GM04503 (cell line): ENCODE data around the gene NIPA2.
A peak's percentile ranks its signal among the peaks of the same experiment; 100 is the strongest.

ENCODE experiments used
- DNase-seq: peaks from one replicate; pipeline ENCODE4 v3.0.0-alpha.2; 2012; ENCODE audit warnings: low read depth

Gene NIPA2

DNA sequence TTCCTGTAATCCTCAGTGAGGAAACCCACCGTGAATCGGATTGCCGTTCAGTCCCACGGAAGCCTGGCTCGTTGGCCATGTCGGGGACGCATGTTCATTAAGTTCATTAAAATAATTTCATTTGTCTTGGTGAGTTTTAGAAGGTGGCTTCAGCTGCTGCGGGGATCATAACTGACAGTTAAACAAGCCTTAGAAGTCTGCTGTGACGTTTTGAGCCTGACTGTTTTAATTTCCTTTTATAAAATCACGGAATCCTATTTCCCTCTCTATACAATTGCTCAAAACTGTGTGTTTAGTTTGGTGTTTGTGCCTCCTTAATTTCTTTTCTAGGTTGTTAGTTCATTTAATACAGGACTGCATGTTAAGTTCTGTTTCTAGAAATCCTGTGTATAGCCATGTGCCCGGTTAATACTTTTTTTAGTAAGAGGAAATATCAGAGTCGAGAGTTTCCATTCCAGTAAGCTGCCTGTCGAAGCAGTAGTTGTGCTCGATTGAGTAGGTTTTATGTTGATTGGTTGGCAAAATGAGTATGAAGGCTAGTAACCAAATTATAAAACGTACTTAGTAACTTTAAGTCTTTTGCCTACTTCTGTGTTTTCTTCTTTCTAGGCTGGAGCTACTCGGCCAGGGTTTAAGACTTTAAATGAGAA, 705 bp downstream of the NIPA2 start:
- DNase-seq: no peak

DNA sequence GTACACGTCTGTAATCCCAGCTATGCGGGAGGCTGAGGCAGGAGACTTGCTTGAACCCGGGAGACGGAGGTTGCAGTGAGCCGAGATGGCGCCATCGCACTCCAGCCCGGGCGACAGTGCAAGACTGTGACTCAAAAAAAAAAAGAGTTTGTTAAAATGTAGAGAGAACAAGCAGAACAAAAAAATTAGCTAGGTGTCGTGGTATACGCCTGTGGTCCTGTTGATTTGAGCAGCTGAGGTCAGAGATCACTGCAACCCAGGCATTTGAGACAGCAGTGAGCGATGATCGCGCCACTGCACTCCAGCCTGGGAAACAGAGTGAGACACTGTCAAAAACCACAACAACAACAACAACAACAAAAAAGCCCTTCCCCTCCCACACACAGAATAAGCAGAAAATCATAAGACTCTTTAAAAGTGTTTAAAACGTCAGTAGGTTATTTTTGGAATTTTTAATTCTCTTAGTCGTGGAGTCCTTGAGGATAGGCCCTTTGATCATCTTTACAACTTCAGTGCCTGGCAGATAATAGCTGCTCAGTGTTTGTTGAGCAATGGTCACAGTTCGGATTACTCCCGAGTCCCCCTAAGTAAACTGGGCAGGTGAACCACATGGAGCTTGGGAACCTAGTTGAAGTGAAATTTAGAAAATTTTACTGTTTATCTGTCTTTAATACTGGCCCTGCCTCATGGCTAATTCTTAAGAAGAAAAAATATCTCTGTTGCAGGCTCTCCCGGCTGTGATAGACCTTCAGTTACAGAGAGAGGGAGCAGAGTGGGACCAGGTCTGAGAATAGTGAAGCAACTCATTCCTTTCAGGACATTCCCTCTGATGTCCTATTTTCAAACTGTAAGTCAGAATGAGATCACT, 6.2 kb downstream of the NIPA2 start:
- DNase-seq: no peak

DNA sequence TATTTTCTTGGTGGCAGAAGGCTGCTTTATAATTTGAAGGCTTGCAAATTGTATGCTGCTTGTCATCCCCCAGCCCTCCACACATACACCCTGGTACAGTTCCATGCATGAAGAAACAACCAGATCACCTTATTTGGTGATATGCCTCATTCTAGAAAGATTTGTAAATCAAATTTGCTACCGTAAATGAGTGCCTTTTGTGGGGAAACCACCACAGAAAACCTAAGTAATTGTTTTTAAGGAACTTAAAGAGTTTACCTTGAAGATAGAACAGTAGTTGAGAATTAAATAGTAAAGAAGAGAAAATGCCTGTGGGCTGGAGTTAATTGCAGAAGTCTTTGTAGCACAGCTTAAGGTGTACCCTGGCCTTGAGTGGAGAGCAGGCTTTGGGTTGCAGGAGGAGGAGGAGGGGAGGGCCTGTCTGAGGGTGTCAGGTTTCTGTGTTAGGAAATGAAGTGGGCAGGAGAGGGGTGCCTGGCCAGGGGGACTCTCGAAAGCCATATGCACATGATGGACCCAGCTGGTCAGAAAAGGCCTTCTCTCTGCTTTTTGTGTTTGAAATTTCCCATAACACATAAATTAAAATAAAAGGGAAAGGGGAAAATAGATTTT, 6.9 kb downstream of the NIPA2 start:
- DNase-seq: no peak

GRCh38 chr15:22846073-22846472, 7.6 kb downstream of the NIPA2 start:
- no peak for DNase-seq

GRCh38 chr15:22850055-22850454, 11.6 kb downstream of the NIPA2 start:
- no peak for DNase-seq

DNA sequence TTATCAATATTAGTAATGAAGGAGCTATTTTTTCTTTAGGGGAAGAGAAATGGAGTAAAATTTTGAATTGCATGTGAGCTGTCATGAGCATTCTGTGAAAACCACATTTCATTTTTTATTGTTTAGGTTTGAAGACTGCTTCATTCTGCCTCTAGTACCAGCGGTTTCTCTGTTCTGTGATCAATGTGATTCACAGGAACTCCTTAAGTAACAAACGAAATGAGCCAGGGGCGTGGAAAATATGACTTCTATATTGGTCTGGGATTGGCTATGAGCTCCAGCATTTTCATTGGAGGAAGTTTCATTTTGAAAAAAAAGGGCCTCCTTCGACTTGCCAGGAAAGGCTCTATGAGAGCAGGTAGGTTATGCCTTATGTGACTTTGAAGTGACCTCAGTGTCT, 13.0 kb downstream of the NIPA2 start:
- DNase-seq: no peak

DNA sequence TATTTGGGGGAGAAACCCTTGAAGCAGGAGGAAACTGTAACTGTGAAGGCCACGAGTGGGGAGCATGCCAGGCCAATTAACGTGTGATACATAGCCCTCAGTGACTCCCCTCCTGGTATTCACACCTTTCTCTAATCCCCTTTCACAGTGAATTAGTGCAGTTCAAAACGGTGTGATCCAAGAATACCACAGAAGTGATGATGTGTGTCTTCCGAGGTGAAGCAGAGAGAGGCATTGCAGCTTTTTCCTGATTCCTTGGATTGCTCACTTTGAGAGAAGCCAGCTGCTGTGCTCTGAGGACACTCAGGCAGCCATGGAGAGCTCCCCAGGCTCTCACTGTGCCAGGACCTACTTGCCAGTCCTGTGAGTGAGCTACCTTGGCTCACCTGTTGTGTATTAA, 17.3 kb downstream of the NIPA2 start:
- no peak for DNase-seq

DNA sequence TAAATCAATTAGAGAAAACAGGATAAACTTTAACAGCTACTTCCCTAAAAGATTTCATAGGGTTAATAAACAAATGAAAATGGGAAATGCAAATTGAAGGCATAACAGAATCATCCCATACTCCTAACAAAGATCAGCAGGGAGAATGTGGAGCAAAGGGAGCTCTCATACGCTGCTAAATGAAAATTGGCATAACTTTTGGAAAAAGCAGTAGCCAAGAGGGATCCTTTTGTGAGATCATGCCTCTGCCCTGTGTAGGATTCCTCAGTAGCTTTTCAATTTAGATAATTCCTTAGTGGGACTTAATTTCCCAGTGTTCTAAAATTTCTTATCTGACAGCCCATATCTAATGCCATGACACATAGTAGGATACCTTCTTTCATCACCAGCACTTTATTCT, 18.2 kb downstream of the NIPA2 start:
- DNase-seq: no peak

- DNase-seq: no peak
These were observed 22.7 kb downstream of the NIPA2 start for GRCh38 chr15:22861161-22861560.

DNA sequence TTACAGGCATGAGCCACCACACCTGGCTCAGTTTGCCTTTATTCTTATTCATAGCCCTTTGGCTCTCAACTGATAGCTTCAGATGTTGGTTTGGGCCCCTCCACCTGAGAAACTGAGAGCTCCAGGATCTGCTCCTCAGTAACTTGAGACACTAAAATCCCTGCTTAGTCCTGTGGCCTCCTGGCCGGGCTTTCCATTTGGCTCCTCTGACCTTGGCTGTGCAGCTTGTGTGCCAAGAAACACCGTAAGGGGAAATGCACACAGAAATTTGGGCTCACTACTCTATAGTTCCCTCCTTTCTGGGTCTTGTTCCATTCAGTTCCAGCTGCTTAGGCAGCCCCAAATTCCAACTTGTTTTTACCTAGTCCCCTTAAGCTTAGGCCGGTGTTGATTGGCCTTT, 24.9 kb downstream of the NIPA2 start:
- DNase-seq: no peak

GRCh38 chr15:22866079-22866478, 27.6 kb downstream of the NIPA2 start:
- no peak for DNase-seq

GRCh38 chr15:22867886-22868285, 29.4 kb downstream of the NIPA2 start:
- no peak for DNase-seq

GRCh38 chr15:22868495-22868894, 30.0 kb downstream of the NIPA2 start:
- no peak for DNase-seq

- DNase-seq: no peak
These were observed 30.5 kb downstream of the NIPA2 start for GRCh38 chr15:22868928-22869327.

- no peak for DNase-seq
These were observed 31.4 kb downstream of the NIPA2 start for GRCh38 chr15:22869856-22870255.

DNA sequence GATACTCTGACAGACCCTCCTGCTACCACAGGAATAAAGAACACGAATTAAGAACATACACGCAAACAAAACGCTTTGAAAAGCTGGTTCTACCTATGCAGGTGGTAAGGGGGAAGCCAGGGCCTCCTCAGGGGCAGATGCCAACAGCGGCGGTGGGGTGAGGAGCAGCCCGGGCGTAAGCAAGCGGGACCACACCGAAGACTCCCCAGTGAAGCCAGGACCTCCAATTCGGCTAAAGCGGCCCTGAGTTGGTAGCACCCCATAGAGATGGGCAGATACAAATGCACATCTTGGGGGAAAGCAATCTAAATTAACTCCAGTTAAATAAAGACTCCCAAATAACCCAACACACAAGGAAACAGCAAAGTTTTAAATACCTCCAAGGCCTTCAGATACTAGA, 32.4 kb downstream of the NIPA2 start:
- DNase-seq: no peak

DNA sequence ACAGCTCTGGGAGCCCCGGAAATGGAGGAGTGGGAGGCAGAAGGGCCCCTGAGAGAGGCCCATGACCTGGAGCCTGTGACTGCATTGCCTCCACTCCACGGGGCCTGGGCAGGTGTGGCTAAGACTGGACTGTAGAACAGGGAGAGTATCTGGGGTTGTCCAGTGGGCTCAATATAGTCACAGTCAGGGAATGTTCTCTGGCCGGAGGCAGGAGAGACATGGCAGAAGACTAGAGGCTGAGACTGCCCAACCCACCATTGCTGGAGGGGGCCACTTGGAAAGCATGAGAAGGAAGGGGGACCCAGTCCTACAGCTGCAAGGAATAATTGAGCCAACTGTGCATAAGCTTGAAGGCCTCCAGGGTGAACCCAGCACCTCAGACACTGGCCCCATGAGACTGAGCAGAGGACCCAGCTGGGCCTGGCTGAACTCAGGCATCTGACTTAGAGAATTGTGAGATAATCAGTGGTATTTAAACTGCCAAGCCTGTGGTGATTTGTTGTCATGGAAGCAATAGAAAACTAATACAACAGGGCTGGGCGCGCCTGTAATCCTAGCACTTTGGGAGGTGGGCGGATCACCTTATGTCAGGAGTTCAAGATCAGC, 33.1 kb downstream of the NIPA2 start:
- no peak for DNase-seq

DNA sequence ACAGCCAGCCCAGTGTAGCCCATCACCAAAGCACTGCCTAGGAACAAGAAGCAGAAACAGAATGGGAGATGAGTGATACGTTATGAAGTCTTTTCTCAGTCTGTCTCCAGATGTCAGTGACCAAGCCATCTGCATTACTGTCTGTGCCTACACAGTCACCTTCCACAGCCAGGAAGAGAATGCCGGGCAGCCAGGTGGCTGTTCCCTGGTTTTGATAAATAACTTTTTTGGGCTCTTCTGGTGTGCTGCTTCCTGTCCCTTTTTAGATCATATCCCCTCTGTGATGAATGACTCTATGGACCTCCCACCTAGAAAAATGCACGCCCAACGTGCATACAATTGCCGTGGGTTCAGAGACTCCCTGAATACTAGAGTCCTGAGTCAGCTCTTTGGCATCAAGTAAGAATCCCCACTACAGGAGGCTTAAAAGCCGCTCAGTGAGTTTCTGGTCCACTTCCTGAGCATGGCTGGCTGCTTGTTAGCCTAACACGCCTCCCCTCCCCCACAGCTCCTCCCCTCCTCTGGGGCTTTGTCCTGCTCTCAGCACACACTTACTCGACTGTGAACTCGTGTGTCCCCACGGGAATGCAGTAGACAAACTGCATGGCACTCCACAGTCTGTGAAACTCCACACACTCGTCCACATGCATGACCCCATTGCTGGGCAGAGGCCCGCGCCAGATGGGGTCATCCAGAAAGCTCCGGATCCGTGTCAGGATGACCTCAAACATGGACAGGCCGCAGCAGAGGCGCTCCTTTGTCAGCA, 34.7 kb downstream of the NIPA2 start:
- DNase-seq: peak; percentile 28

DNA sequence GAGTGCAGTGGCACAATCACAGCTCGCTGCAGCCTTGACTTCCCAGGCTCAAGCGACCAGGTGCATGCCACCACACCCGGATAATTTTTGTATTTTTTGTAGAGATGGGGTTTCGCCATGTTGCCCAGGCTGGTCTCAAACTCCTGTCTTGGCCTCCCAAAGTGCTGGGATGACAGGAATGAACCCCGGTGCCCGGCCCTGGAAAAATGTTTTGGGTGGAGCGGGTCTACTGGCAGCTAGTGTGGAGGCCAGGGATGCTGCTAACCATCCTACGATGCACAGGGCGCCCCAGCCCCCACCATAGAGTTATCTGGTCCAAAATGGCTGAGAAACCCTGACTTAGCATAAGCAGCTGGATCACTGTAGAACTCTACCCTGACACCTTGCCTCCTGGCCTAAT, 35.4 kb downstream of the NIPA2 start:
- no peak for DNase-seq

GRCh38 chr15:22874256-22874655, 35.8 kb downstream of the NIPA2 start:
- no peak for DNase-seq

GRCh38 chr15:22874966-22875365, 36.5 kb downstream of the NIPA2 start:
- no peak for DNase-seq

GRCh38 chr15:22877117-22877516, 38.7 kb downstream of the NIPA2 start:
- DNase-seq: no peak
